Endothelial cell (in vitro differentiated cells): ENCODE results near the gene ELFN1. TPM values are rescaled to one million over a fixed set of nuclear protein-coding genes. Genes with fewer than 3 reads are reported as not detected.

ENCODE experiments used
- DNase-seq: peaks from one replicate; pipeline ENCODE4 v3.0.0; 2021; ENCODE audit warnings: low spot score
- H3K27ac Mint-ChIP-seq: one replicate; pipeline ENCODE4 v1.8.0; 2021; ENCODE audit warnings: mixed read lengths, inconsistent platforms; ENCODE audit not compliant: unreplicated experiment
- H3K27me3 Mint-ChIP-seq: one replicate; pipeline ENCODE4 v1.8.0; 2021; ENCODE audit warnings: mild to moderate bottlenecking, moderate library complexity, mixed read lengths, inconsistent platforms; ENCODE audit not compliant: unreplicated experiment
- H3K36me3 Mint-ChIP-seq: one replicate; pipeline ENCODE4 v1.8.0; 2021; ENCODE audit warnings: mild to moderate bottlenecking, low read depth, mixed read lengths, inconsistent platforms; ENCODE audit not compliant: unreplicated experiment
- H3K4me1 Mint-ChIP-seq: one replicate; pipeline ENCODE4 v1.8.0; 2021; ENCODE audit warnings: mild to moderate bottlenecking, mixed read lengths, inconsistent platforms; ENCODE audit not compliant: unreplicated experiment
- H3K4me3 Mint-ChIP-seq: one replicate; pipeline ENCODE4 v1.8.0; 2021; ENCODE audit warnings: mild to moderate bottlenecking, mixed read lengths, inconsistent platforms; ENCODE audit not compliant: unreplicated experiment
- H3K9me3 Mint-ChIP-seq: one replicate; pipeline ENCODE4 v1.8.0; 2021; ENCODE audit warnings: mixed read lengths, inconsistent platforms; ENCODE audit not compliant: unreplicated experiment
- total RNA-seq: library from RNA; stranded (reverse); fragmentation: NEBNext Ultra II Directional; extraction: Animal tissue kit (Norgen Biotek cat#: 25700); gene quantifications from one replicate; pipeline ENCODE4 v1.2.1, GENCODE V29; 2021; ENCODE audit not compliant: unreplicated experiment
- TF ChIP-seq, protein P1 (sequence below): fragments of 200-600 bp; sonication (generic); IDR thresholded peaks from one replicate; pipeline ENCODE4 v1.5.0; 2021; ENCODE audit warnings: antibody characterized with exemption; ENCODE audit not compliant: unreplicated experiment

ELFN1 gene
- total RNA-seq, 1 donor from 2014 or later = 10.6 TPM

DNA sequence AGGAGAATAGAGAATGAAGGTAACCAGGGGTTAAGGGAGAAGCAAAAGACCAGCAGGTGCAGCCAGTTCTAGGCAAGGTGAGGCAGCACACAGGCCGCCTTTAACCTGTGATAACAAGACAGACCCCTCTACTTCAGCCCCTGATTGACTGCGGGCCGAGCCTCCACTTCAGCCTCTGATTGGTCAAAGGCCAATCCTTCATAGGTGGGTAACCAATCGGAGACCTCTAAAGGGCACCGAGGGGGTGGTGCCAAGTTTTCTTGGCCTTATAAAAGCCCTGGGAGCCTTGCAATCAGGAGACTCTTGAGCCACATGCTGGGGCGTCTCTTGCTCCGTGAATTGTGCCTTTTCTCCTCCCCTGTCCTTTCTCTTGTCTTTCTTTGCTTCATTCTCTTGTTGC lies 98.8 kb downstream of the ELFN1 start:
- no peak overlapping the region for H3K27ac Mint-ChIP-seq

GRCh38 chr7:1769286-1770200 lies 99.5 kb downstream of the ELFN1 start:
- Mint-ChIP-seq H3K27me3 (peaks cover 2% of the 10 kb centered on the region), H3K4me3 (no peak overlapping the region), H3K36me3 (no peaks in the 10 kb centered on the region), H3K4me1 (no peaks in the 10 kb centered on the region), H3K9me3 (no peaks in the 10 kb centered on the region), H3K27ac (no peak overlapping the region)
- TF ChIP-seq, protein P1, sequence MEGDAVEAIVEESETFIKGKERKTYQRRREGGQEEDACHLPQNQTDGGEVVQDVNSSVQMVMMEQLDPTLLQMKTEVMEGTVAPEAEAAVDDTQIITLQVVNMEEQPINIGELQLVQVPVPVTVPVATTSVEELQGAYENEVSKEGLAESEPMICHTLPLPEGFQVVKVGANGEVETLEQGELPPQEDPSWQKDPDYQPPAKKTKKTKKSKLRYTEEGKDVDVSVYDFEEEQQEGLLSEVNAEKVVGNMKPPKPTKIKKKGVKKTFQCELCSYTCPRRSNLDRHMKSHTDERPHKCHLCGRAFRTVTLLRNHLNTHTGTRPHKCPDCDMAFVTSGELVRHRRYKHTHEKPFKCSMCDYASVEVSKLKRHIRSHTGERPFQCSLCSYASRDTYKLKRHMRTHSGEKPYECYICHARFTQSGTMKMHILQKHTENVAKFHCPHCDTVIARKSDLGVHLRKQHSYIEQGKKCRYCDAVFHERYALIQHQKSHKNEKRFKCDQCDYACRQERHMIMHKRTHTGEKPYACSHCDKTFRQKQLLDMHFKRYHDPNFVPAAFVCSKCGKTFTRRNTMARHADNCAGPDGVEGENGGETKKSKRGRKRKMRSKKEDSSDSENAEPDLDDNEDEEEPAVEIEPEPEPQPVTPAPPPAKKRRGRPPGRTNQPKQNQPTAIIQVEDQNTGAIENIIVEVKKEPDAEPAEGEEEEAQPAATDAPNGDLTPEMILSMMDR = no peak
- no peak for DNase-seq

More for the DNA sequence above, 98.8 kb downstream of the ELFN1 start:
- DNase-seq = no peak
- H3K9me3 Mint-ChIP-seq = no peaks in the 10 kb centered on the region
- no peaks in the 10 kb centered on the region for H3K4me1 Mint-ChIP-seq
- no peak overlapping the region for H3K4me3 Mint-ChIP-seq
- H3K27me3 Mint-ChIP-seq = peaks cover 2% of the 10 kb centered on the region
- TF ChIP-seq, protein P1 = no peak
- no peaks in the 10 kb centered on the region for H3K36me3 Mint-ChIP-seq

GRCh38 chr7:1770331-1770730 lies 100.3 kb downstream of the ELFN1 start:
- TF ChIP-seq, protein P1 = no peak
- Mint-ChIP-seq H3K27ac (no peak overlapping the region), H3K4me3 (no peak overlapping the region), H3K4me1 (no peaks in the 10 kb centered on the region), H3K36me3 (no peaks in the 10 kb centered on the region), H3K9me3 (no peaks in the 10 kb centered on the region), H3K27me3 (peaks cover 2% of the 10 kb centered on the region)
- DNase-seq = no peak

DNA sequence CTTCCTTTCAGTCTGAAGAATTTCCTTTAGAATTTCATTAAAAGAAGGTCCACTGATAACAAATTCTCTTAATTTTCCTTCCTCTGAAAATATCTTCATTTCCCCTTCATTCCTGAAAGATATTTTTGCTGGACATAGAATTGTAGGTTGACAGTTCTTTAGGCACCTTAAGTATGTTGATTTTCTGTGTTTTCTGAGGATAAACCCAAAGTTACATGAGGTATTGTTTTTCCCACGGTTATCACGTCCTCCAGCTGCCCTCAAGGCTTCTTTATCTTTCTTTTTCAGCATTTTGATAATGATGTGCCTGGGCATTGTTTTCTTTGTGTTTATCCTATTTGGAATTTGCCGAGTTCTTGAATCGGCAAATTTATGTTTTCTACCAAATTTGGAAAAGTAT lies 105.3 kb downstream of the ELFN1 start:
- H3K36me3 Mint-ChIP-seq = peaks cover 3% of the 10 kb centered on the region
- TF ChIP-seq, protein P1 = no peak
- no peaks in the 10 kb centered on the region for H3K4me1 Mint-ChIP-seq
- H3K9me3 Mint-ChIP-seq = peaks cover 3% of the 10 kb centered on the region
- no peak overlapping the region for H3K4me3 Mint-ChIP-seq
- peaks cover 2% of the 10 kb centered on the region for H3K27me3 Mint-ChIP-seq
- no peak for DNase-seq
- no peak overlapping the region for H3K27ac Mint-ChIP-seq

GRCh38 chr7:1777122-1777521 lies 107.0 kb downstream of the ELFN1 start:
- Mint-ChIP-seq H3K4me3 (no peak overlapping the region), H3K4me1 (no peaks in the 10 kb centered on the region), H3K36me3 (peaks cover 3% of the 10 kb centered on the region), H3K9me3 (peaks cover 3% of the 10 kb centered on the region), H3K27me3 (no peaks in the 10 kb centered on the region), H3K27ac (no peak overlapping the region)
- TF ChIP-seq, protein P1 = no peak
- DNase-seq = no peak
